Vagina (tissue), 2 donors: ENCODE data around the gene CDK14. TPM values are rescaled to one million over a fixed set of nuclear protein-coding genes. Genes with fewer than 3 reads are reported as not detected.
"Not testable (repeated sequence)": the region's sequence is repeated elsewhere in the genome, so short reads cannot be mapped to it uniquely, and the experiment has no call there.

Experiments used
- DNase-seq, 2 donors: peaks; one replicate each; pipeline ENCODE4 v3.0.0-alpha.2; 2017; ENCODE audit errors: extremely low spot score in 2 of 2
- H3K27ac ChIP-seq: fragments of 200-600 bp; sonication (generic); one replicate; pipeline ENCODE4 v1.5.1; 2019
- H3K27me3 ChIP-seq: fragments of 200-600 bp; sonication (generic); one replicate; pipeline ENCODE4 v1.5.1; 2019
- H3K36me3 ChIP-seq, 2 donors: fragments of 200-600 bp; sonication (generic); one replicate each; pipeline ENCODE4 v1.5.1; 2017 to 2019
- H3K4me1 ChIP-seq: fragments of 200-600 bp; sonication (generic); one replicate; pipeline ENCODE4 v1.5.1; 2019
- H3K4me3 ChIP-seq, 2 donors: fragments of 200-600 bp; sonication (generic); 1 replicate in 1 of 2; 2 replicates in 1 of 2; pipeline ENCODE4 v1.5.1; 2016 to 2019
- H3K9me3 ChIP-seq: fragments of 200-600 bp; sonication (generic); one replicate; pipeline ENCODE4 v1.5.1; 2019
- CTCF ChIP-seq, 3 experiments: fragments of 450-650 bp in 2 of 3; fragments of 200-600 bp in 1 of 3; sonication (generic) in 1 of 3; IDR thresholded peaks; one replicate each; pipeline ENCODE4 v1.5.1; 2017 to 2019; ENCODE audit warnings: antibody characterized with exemption in 3 of 3, mild to moderate bottlenecking in 2 of 3, moderate library complexity in 2 of 3
- POLR2A ChIP-seq, 2 donors: fragments of 450-650 bp; IDR thresholded peaks; one replicate each; pipeline ENCODE4 v1.6.1; 2017; ENCODE audit warnings: antibody characterized with exemption in 2 of 2, mild to moderate bottlenecking in 2 of 2, moderate library complexity in 2 of 2
- POLR2AphosphoS5 ChIP-seq, 2 donors: sonication (generic); formaldehyde crosslinking; IDR thresholded peaks; one replicate each; pipeline ENCODE4 v1.9.0; 2017; ENCODE audit warnings: antibody characterized with exemption in 2 of 2, mild to moderate bottlenecking in 2 of 2, low read depth in 1 of 2; ENCODE audit not compliant: insufficient read depth in 1 of 2
- intact Hi-C: fragments of 100-400 bp; cut with DNase I; formaldehyde crosslinking; loops from one replicate; pipeline ENCODE4 v1.15.1; 2023
- total RNA-seq: library from RNA; depleted of rRNA; stranded (reverse); fragments of >200 nt; gene quantifications from one replicate; pipeline ENCODE4 v1.2.3, GENCODE V29; 2016

CDK14 gene
- total RNA-seq, 1 donor from 2014 or later: 21.6 TPM

DNA sequence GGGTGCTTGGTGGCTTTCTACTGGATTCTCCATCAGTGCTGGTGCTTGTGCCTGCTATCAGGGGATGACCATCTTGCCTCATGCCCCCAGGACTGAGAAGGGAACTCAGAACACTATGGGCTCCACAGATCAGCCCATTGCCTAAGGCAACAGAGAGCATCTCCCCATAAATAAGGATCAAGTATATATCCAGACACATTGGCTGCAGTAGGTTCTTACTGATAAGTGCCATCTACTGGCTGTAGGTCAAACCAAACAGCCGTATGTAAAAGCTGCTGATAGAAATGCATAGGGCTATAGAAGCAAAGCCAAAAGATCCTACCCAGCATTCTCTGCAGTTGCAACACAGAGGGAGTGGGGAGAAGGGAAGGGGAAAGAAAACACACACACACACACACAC lies 153.7 kb downstream of the CDK14 start:
- Histone ChIP-seq H3K4me1 (no peaks in the 10 kb centered on the region), H3K4me3 (no peak overlapping the region), H3K9me3 (no peaks in the 10 kb centered on the region), H3K27me3 (no peaks in the 10 kb centered on the region), H3K36me3 (no peaks in the 10 kb centered on the region), H3K27ac (no peak overlapping the region)
- no peak for DNase-seq
- TF ChIP-seq CTCF (IDR thresholded peaks at IDR 0.05): no peak
- TF ChIP-seq POLR2AphosphoS5 (IDR thresholded peaks at IDR 0.05; ENCODE audit: insufficient read depth in 1 of 2, low read depth in 1 of 2): no peak
- TF ChIP-seq POLR2A (IDR thresholded peaks at IDR 0.05): no peak
- intact Hi-C loops: no loop called here

GRCh38 chr7:90751595-90751994 lies 155.5 kb downstream of the CDK14 start:
- DNase-seq: no peak
- Histone ChIP-seq H3K27ac (no peak overlapping the region), H3K9me3 (no peaks in the 10 kb centered on the region), H3K27me3 (no peaks in the 10 kb centered on the region), H3K36me3 (no peaks in the 10 kb centered on the region), H3K4me1 (no peaks in the 10 kb centered on the region), H3K4me3 (no peak overlapping the region)
- no peak for TF ChIP-seq POLR2AphosphoS5 (IDR thresholded peaks at IDR 0.05; ENCODE audit: insufficient read depth in 1 of 2, low read depth in 1 of 2)
- TF ChIP-seq POLR2A (IDR thresholded peaks at IDR 0.05): no peak
- TF ChIP-seq CTCF (IDR thresholded peaks at IDR 0.05): no peak
- intact Hi-C loops: no loop called here

DNA sequence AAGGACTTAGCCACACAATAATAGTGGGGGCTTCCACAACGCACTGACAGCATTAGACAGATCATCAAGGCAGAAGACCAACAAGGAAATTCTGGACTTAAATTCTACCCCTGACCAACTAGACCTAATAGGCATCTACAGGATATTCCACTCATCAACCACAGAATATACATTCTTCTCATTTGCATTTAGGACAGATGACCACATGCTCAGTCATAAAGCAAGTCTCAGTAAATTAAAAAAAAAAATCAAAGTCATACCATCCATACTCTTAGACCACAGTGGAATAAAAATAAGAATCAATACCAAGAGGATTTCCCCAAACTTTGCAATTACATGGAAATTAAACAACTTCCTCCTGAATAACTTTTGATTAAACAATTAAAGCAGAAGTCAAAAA lies 155.9 kb downstream of the CDK14 start:
- Histone ChIP-seq H3K4me1 (no peaks in the 10 kb centered on the region), H3K27me3 (no peaks in the 10 kb centered on the region), H3K9me3 (no peaks in the 10 kb centered on the region), H3K27ac (no peak overlapping the region), H3K36me3 (no peaks in the 10 kb centered on the region), H3K4me3 (no peak overlapping the region)
- intact Hi-C loops: no loop called here
- TF ChIP-seq POLR2A (IDR thresholded peaks at IDR 0.05): no peak
- no peak for TF ChIP-seq POLR2AphosphoS5 (IDR thresholded peaks at IDR 0.05; ENCODE audit: insufficient read depth in 1 of 2, low read depth in 1 of 2)
- no peak for TF ChIP-seq CTCF (IDR thresholded peaks at IDR 0.05)
- DNase-seq: no peak

- Histone ChIP-seq H3K27me3 (no peaks in the 10 kb centered on the region), H3K36me3 (no peaks in the 10 kb centered on the region), H3K4me3 (no peak overlapping the region), H3K9me3 (no peaks in the 10 kb centered on the region), H3K27ac (no peak overlapping the region), H3K4me1 (no peaks in the 10 kb centered on the region)
- DNase-seq: no peak
- TF ChIP-seq CTCF (IDR thresholded peaks at IDR 0.05) (no peak), POLR2A (IDR thresholded peaks at IDR 0.05) (no peak), POLR2AphosphoS5 (IDR thresholded peaks at IDR 0.05; ENCODE audit: insufficient read depth in 1 of 2, low read depth in 1 of 2) (no peak)
- intact Hi-C loops: no loop called here
Measured at GRCh38 chr7:90755041-90755440, 158.9 kb downstream of the CDK14 start.

- Histone ChIP-seq H3K4me3 (no peak overlapping the region), H3K9me3 (no peaks in the 10 kb centered on the region), H3K27ac (no peak overlapping the region), H3K27me3 (no peaks in the 10 kb centered on the region), H3K4me1 (no peaks in the 10 kb centered on the region), H3K36me3 (no peaks in the 10 kb centered on the region)
- intact Hi-C loops: no loop called here
- no peak for DNase-seq
- TF ChIP-seq POLR2AphosphoS5 (IDR thresholded peaks at IDR 0.05; ENCODE audit: insufficient read depth in 1 of 2, low read depth in 1 of 2): no peak
- TF ChIP-seq POLR2A (IDR thresholded peaks at IDR 0.05): no peak
- no peak for TF ChIP-seq CTCF (IDR thresholded peaks at IDR 0.05)
Measured at GRCh38 chr7:90756366-90756765, 160.2 kb downstream of the CDK14 start.

DNA sequence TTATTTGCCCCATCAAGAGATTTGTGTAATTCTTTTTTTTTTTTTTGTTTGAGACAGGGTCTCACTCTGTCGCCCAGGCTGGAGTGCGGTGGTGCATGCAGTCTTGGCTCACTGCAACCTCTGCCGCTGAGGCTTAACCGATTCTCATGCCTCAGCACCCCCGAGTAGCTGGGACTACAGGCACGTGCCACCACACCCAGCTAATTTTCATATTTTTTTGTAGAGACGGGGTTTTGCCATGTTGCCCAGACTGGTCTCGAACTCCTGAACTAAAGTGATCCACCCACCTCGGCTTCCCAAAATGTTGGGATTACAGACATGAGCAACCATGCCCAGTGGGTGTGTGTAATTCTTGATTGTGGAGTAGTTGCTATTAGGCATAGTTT lies 161.4 kb downstream of the CDK14 start:
- H3K27ac ChIP-seq, H3K27me3 ChIP-seq, DNase-seq, H3K4me3 ChIP-seq, H3K36me3 ChIP-seq, H3K9me3 ChIP-seq, H3K4me1 ChIP-seq, intact Hi-C loops: not testable (repeated sequence)
